Kidney tubule cell (primary cell): Measurements from ENCODE around the gene CUL5.
"Not testable (repeated sequence)": the region's sequence is repeated elsewhere in the genome, so short reads cannot be mapped to it uniquely, and the experiment has no call there.

ENCODE experiments used
- DNase-seq: peaks from one replicate; pipeline ENCODE4 v3.0.0-alpha.2; 2018; ENCODE audit warnings: low spot score

CUL5 gene

GRCh38 chr11:108025387-108026080 lies 16.8 kb downstream of the CUL5 start:
- DNase-seq = no peak

GRCh38 chr11:108027057-108027456 lies 18.4 kb downstream of the CUL5 start:
- no peak for DNase-seq

GRCh38 chr11:108028822-108029441 lies 20.2 kb downstream of the CUL5 start:
- DNase-seq = not testable (repeated sequence)

- DNase-seq = not testable (repeated sequence)
Measured at GRCh38 chr11:108031604-108032003, 22.9 kb downstream of the CUL5 start.

GRCh38 chr11:108032800-108033199 lies 24.1 kb downstream of the CUL5 start:
- no peak for DNase-seq

- DNase-seq = no peak
Measured at GRCh38 chr11:108034034-108034433, 25.3 kb downstream of the CUL5 start.

- no peak for DNase-seq
Measured at GRCh38 chr11:108034952-108035351, 26.3 kb downstream of the CUL5 start.

GRCh38 chr11:108035690-108036089 lies 27.0 kb downstream of the CUL5 start:
- DNase-seq = no peak

GRCh38 chr11:108037211-108037610 lies 28.5 kb downstream of the CUL5 start:
- DNase-seq = no peak

GRCh38 chr11:108037636-108038035 lies 28.9 kb downstream of the CUL5 start:
- DNase-seq = no peak

GRCh38 chr11:108048269-108048668 lies 39.6 kb downstream of the CUL5 start:
- DNase-seq = no peak

GRCh38 chr11:108062336-108062735 lies 53.6 kb downstream of the CUL5 start:
- DNase-seq = no peak

- no peak for DNase-seq
Measured at GRCh38 chr11:108063410-108063809, 54.7 kb downstream of the CUL5 start.

GRCh38 chr11:108069947-108070346 lies 61.2 kb downstream of the CUL5 start:
- DNase-seq = peak; percentile 46

GRCh38 chr11:108084811-108085210 lies 76.1 kb downstream of the CUL5 start:
- no peak for DNase-seq

GRCh38 chr11:108085672-108086071 lies 77.0 kb downstream of the CUL5 start:
- no peak for DNase-seq

GRCh38 chr11:108092134-108092533 lies 83.4 kb downstream of the CUL5 start:
- DNase-seq = no peak

GRCh38 chr11:108093128-108093904 lies 84.6 kb downstream of the CUL5 start:
- DNase-seq = no peak

- peak; percentile 30 for DNase-seq
Measured at GRCh38 chr11:108097179-108097578, 88.5 kb downstream of the CUL5 start.

- DNase-seq = no peak
Measured at GRCh38 chr11:108101090-108101775, 92.5 kb downstream of the CUL5 start.

GRCh38 chr11:108111126-108111525 lies 102.4 kb downstream of the CUL5 start:
- no peak for DNase-seq

GRCh38 chr11:108112057-108112456 lies 103.4 kb downstream of the CUL5 start:
- DNase-seq = no peak
